ENCODE results near the gene CYP19A1. TPM values are rescaled to one million over a fixed set of nuclear protein-coding genes. Genes with fewer than 3 reads are reported as not detected.

Gene CYP19A1
- total RNA-seq, 1 experiment from 2014 or later: 0.94 TPM

DNA sequence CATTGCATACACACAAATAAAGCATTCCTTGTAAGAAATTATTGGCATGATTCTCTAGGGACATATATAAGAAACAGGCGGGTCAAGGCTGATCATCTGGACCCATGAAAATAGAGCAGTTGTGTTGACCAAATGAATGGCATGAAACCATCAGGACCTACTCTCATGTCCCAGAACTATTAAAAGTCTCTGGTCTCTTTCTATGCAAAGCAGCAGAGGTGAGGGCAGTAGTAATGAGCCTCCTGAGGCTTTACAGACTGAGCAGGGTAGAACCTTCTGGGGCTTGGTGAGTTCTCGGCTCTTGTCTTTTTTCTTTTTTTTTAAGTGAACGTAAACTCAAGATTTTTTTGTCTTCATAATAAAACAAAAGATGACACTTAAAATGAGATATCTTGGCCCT, 12.3 kb upstream of the CYP19A1 start:
- no peak for TF ChIP-seq EZH2 (IDR thresholded peaks at IDR 0.05; ENCODE audit: low read depth)
- TF ChIP-seq, protein P1, sequence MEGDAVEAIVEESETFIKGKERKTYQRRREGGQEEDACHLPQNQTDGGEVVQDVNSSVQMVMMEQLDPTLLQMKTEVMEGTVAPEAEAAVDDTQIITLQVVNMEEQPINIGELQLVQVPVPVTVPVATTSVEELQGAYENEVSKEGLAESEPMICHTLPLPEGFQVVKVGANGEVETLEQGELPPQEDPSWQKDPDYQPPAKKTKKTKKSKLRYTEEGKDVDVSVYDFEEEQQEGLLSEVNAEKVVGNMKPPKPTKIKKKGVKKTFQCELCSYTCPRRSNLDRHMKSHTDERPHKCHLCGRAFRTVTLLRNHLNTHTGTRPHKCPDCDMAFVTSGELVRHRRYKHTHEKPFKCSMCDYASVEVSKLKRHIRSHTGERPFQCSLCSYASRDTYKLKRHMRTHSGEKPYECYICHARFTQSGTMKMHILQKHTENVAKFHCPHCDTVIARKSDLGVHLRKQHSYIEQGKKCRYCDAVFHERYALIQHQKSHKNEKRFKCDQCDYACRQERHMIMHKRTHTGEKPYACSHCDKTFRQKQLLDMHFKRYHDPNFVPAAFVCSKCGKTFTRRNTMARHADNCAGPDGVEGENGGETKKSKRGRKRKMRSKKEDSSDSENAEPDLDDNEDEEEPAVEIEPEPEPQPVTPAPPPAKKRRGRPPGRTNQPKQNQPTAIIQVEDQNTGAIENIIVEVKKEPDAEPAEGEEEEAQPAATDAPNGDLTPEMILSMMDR (conservative IDR thresholded peaks at IDR 0.05): no peak
- Histone ChIP-seq H3K9me2 (ENCODE audit: insufficient read depth) (no peaks in the 10 kb centered on the region), H3F3A (ENCODE audit: insufficient read depth, low read depth) (no peaks in the 10 kb centered on the region), H3K79me2 (ENCODE audit: low read depth) (no peaks in the 10 kb centered on the region), H3K4me1 (replicated peaks; ENCODE audit: insufficient read depth) (no peaks in the 10 kb centered on the region), H3K36me3 (ENCODE audit: low read depth) (no peaks in the 10 kb centered on the region), H3K4me3 (no peak overlapping the region), H3K27ac (no peak overlapping the region), H2AFZ (no peak overlapping the region), H3K27me3 (ENCODE audit: insufficient read depth, low read depth) (no peaks in the 10 kb centered on the region), H4K20me1 (ENCODE audit: insufficient read depth) (no peaks in the 10 kb centered on the region), H3K9me3 (ENCODE audit: insufficient read depth, low read depth) (no peaks in the 10 kb centered on the region), H3K4me2 (no peak overlapping the region)
- no TSS peak for BruUV-seq (replicated peaks)
- intact Hi-C loops (cut with micrococcal nuclease; ENCODE audit: unreplicated experiment): no loop called here
- DNase-seq: no peak
- ChIA-PET CTCF (no interaction called here), POLR2A (ENCODE audit: unreplicated experiment) (no interaction called here)

GRCh38 chr15:51349156-51349844, 10.9 kb upstream of the CYP19A1 start:
- H2AFZ ChIP-seq: no peak overlapping the region
- no peaks in the 10 kb centered on the region for H4K20me1 ChIP-seq (ENCODE audit: insufficient read depth)
- no peaks in the 10 kb centered on the region for H3K36me3 ChIP-seq (ENCODE audit: low read depth)
- intact Hi-C loops (cut with micrococcal nuclease; ENCODE audit: unreplicated experiment): no loop called here
- H3K4me1 ChIP-seq (replicated peaks; ENCODE audit: insufficient read depth): no peaks in the 10 kb centered on the region
- no peak for DNase-seq
- H3K4me2 ChIP-seq: no peak overlapping the region
- ChIA-PET POLR2A (ENCODE audit: unreplicated experiment) (no interaction called here), CTCF (no interaction called here)
- H3K27ac ChIP-seq: no peak overlapping the region
- H3F3A ChIP-seq (ENCODE audit: insufficient read depth, low read depth): no peaks in the 10 kb centered on the region
- H3K9me3 ChIP-seq (ENCODE audit: insufficient read depth, low read depth): no peaks in the 10 kb centered on the region
- no TSS peak for BruUV-seq (replicated peaks)
- TF ChIP-seq EZH2 (IDR thresholded peaks at IDR 0.05; ENCODE audit: low read depth): no peak
- TF ChIP-seq, protein P1 (conservative IDR thresholded peaks at IDR 0.05): no peak
- H3K4me3 ChIP-seq: no peak overlapping the region
- H3K9me2 ChIP-seq (ENCODE audit: insufficient read depth): no peaks in the 10 kb centered on the region
- no peaks in the 10 kb centered on the region for H3K79me2 ChIP-seq (ENCODE audit: low read depth)
- H3K27me3 ChIP-seq (ENCODE audit: insufficient read depth, low read depth): no peaks in the 10 kb centered on the region

DNA sequence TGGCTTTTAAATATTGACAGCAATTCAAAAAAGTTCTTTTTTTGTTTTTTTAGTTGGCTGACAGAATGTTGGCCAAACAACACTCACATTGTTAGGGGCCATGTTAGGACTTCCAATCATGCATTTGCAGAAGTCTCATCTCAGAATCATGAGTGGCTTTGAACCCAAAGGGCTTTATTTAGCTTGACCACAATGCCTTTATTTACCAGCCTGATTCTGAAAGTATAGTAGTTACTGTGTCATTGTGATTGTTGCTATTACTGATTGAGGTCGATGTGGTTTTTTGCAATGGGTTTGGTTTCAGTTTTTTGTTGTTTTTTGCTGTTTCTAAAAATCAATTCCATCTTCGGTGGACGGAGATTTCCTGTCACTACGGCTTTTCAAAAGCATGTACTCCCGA, 10.3 kb upstream of the CYP19A1 start:
- no peak for TF ChIP-seq EZH2 (IDR thresholded peaks at IDR 0.05; ENCODE audit: low read depth)
- TF ChIP-seq, protein P1 (conservative IDR thresholded peaks at IDR 0.05): no peak
- DNase-seq: no peak
- Histone ChIP-seq H3K9me2 (ENCODE audit: insufficient read depth) (no peaks in the 10 kb centered on the region), H3K9me3 (ENCODE audit: insufficient read depth, low read depth) (no peaks in the 10 kb centered on the region), H3K79me2 (ENCODE audit: low read depth) (no peaks in the 10 kb centered on the region), H3K27ac (no peak overlapping the region), H3K4me3 (no peak overlapping the region), H3K27me3 (ENCODE audit: insufficient read depth, low read depth) (no peaks in the 10 kb centered on the region), H3K4me2 (no peak overlapping the region), H4K20me1 (ENCODE audit: insufficient read depth) (no peaks in the 10 kb centered on the region), H3F3A (ENCODE audit: insufficient read depth, low read depth) (no peaks in the 10 kb centered on the region), H3K36me3 (ENCODE audit: low read depth) (no peaks in the 10 kb centered on the region), H2AFZ (no peak overlapping the region), H3K4me1 (replicated peaks; ENCODE audit: insufficient read depth) (no peaks in the 10 kb centered on the region)
- CTCF ChIA-PET: no interaction called here
- POLR2A ChIA-PET (ENCODE audit: unreplicated experiment): no interaction called here
- no TSS peak for BruUV-seq (replicated peaks)
- intact Hi-C loops (cut with micrococcal nuclease; ENCODE audit: unreplicated experiment): no loop called here

All from PC-9 (cell line).